Activated T-cell treated with anti-CD3 and anti-CD28 coated beads, Interleukin-2, amount 50 U/mL, for 24 hours (primary cell): ENCODE results near the gene EIF4EBP2.
A peak's percentile ranks its signal among the peaks of the same experiment; 100 is the strongest.

ENCODE experiments used
- DNase-seq: peaks from one replicate; pipeline ENCODE4 v3.0.0-alpha.2; 2020
- H3K27ac Mint-ChIP-seq: 2 replicates; pipeline ENCODE4 v1.8.0; 2020; ENCODE audit warnings: mild to moderate bottlenecking, mixed read lengths
- H3K27me3 Mint-ChIP-seq: 2 replicates; pipeline ENCODE4 v1.8.0; 2020; ENCODE audit warnings: mixed read lengths
- H3K36me3 Mint-ChIP-seq: 2 replicates; pipeline ENCODE4 v1.8.0; 2020; ENCODE audit warnings: low read depth, mixed read lengths
- H3K4me1 Mint-ChIP-seq: 2 replicates; pipeline ENCODE4 v1.8.0; 2020; ENCODE audit warnings: low read depth, mixed read lengths
- H3K4me3 Mint-ChIP-seq: 2 replicates; pipeline ENCODE4 v1.8.0; 2020; ENCODE audit warnings: mild to moderate bottlenecking, moderate library complexity, mixed read lengths
- H3K9me3 Mint-ChIP-seq: 2 replicates; pipeline ENCODE4 v1.8.0; 2020; ENCODE audit warnings: mixed read lengths

The EIF4EBP2 gene

GRCh38 chr10:70457759-70458305, 53.9 kb downstream of the EIF4EBP2 start:
- no peaks in the 10 kb centered on the region for H3K9me3 Mint-ChIP-seq
- H3K36me3 Mint-ChIP-seq: no peaks in the 10 kb centered on the region
- peaks cover 9% of the 10 kb centered on the region for H3K4me1 Mint-ChIP-seq
- DNase-seq: no peak
- peaks cover 52% of the 10 kb centered on the region for H3K27me3 Mint-ChIP-seq
- no peak overlapping the region for H3K27ac Mint-ChIP-seq
- H3K4me3 Mint-ChIP-seq: no peak overlapping the region

GRCh38 chr10:70458329-70459060, 54.5 kb downstream of the EIF4EBP2 start:
- peak; percentile 70 for DNase-seq
- H3K9me3 Mint-ChIP-seq: no peaks in the 10 kb centered on the region
- H3K4me1 Mint-ChIP-seq: peaks cover 9% of the 10 kb centered on the region
- H3K27ac Mint-ChIP-seq: no peak overlapping the region
- peak overlapping the region; percentile 38 for H3K4me3 Mint-ChIP-seq
- peaks cover 52% of the 10 kb centered on the region for H3K27me3 Mint-ChIP-seq
- H3K36me3 Mint-ChIP-seq: no peaks in the 10 kb centered on the region

GRCh38 chr10:70459061-70459773, 55.3 kb downstream of the EIF4EBP2 start:
- H3K9me3 Mint-ChIP-seq: no peaks in the 10 kb centered on the region
- H3K4me1 Mint-ChIP-seq: peaks cover 9% of the 10 kb centered on the region
- H3K36me3 Mint-ChIP-seq: no peaks in the 10 kb centered on the region
- H3K27me3 Mint-ChIP-seq: peaks cover 52% of the 10 kb centered on the region
- DNase-seq: no peak
- no peak overlapping the region for H3K27ac Mint-ChIP-seq
- H3K4me3 Mint-ChIP-seq: no peak overlapping the region

GRCh38 chr10:70459774-70460490, 56.0 kb downstream of the EIF4EBP2 start:
- H3K36me3 Mint-ChIP-seq: no peaks in the 10 kb centered on the region
- DNase-seq: no peak
- H3K27ac Mint-ChIP-seq: no peak overlapping the region
- H3K4me3 Mint-ChIP-seq: no peak overlapping the region
- peaks cover 9% of the 10 kb centered on the region for H3K4me1 Mint-ChIP-seq
- H3K9me3 Mint-ChIP-seq: no peaks in the 10 kb centered on the region
- peaks cover 52% of the 10 kb centered on the region for H3K27me3 Mint-ChIP-seq

GRCh38 chr10:70461397-70462348, 57.7 kb downstream of the EIF4EBP2 start:
- Mint-ChIP-seq H3K27me3 (peaks cover 40% of the 10 kb centered on the region), H3K9me3 (no peaks in the 10 kb centered on the region), H3K36me3 (no peaks in the 10 kb centered on the region), H3K4me1 (peaks cover 9% of the 10 kb centered on the region), H3K4me3 (no peak overlapping the region), H3K27ac (no peak overlapping the region)
- peak; percentile 64 for DNase-seq

- Mint-ChIP-seq H3K27ac (no peak overlapping the region), H3K27me3 (peaks cover 32% of the 10 kb centered on the region), H3K4me3 (no peak overlapping the region), H3K9me3 (no peaks in the 10 kb centered on the region), H3K4me1 (peaks cover 9% of the 10 kb centered on the region), H3K36me3 (no peaks in the 10 kb centered on the region)
- no peak for DNase-seq
Observed at GRCh38 chr10:70462349-70462984, 58.5 kb downstream of the EIF4EBP2 start.

GRCh38 chr10:70465278-70465677, 61.3 kb downstream of the EIF4EBP2 start:
- Mint-ChIP-seq H3K9me3 (no peaks in the 10 kb centered on the region), H3K27me3 (peaks cover 9% of the 10 kb centered on the region), H3K36me3 (no peaks in the 10 kb centered on the region), H3K4me1 (peaks cover 2% of the 10 kb centered on the region), H3K27ac (no peak overlapping the region), H3K4me3 (no peak overlapping the region)
- DNase-seq: no peak

GRCh38 chr10:70465832-70466231, 61.9 kb downstream of the EIF4EBP2 start:
- H3K9me3 Mint-ChIP-seq: no peaks in the 10 kb centered on the region
- peaks cover 5% of the 10 kb centered on the region for H3K27me3 Mint-ChIP-seq
- DNase-seq: no peak
- H3K4me1 Mint-ChIP-seq: peaks cover 2% of the 10 kb centered on the region
- H3K4me3 Mint-ChIP-seq: no peak overlapping the region
- H3K36me3 Mint-ChIP-seq: no peaks in the 10 kb centered on the region
- no peak overlapping the region for H3K27ac Mint-ChIP-seq

- H3K36me3 Mint-ChIP-seq: no peaks in the 10 kb centered on the region
- H3K4me1 Mint-ChIP-seq: peaks cover 2% of the 10 kb centered on the region
- H3K27me3 Mint-ChIP-seq: no peaks in the 10 kb centered on the region
- H3K27ac Mint-ChIP-seq: no peak overlapping the region
- no peaks in the 10 kb centered on the region for H3K9me3 Mint-ChIP-seq
- DNase-seq: no peak
- H3K4me3 Mint-ChIP-seq: no peak overlapping the region
Observed at GRCh38 chr10:70466951-70467350, 63.0 kb downstream of the EIF4EBP2 start.

GRCh38 chr10:70472799-70473454, 69.0 kb downstream of the EIF4EBP2 start:
- H3K27me3 Mint-ChIP-seq: peaks cover 33% of the 10 kb centered on the region
- H3K27ac Mint-ChIP-seq: no peak overlapping the region
- DNase-seq: no peak
- H3K9me3 Mint-ChIP-seq: no peaks in the 10 kb centered on the region
- H3K4me1 Mint-ChIP-seq: peaks cover 29% of the 10 kb centered on the region
- no peak overlapping the region for H3K4me3 Mint-ChIP-seq
- no peaks in the 10 kb centered on the region for H3K36me3 Mint-ChIP-seq

GRCh38 chr10:70474780-70475179, 70.8 kb downstream of the EIF4EBP2 start:
- Mint-ChIP-seq H3K27me3 (peaks cover 41% of the 10 kb centered on the region), H3K36me3 (no peaks in the 10 kb centered on the region), H3K27ac (no peak overlapping the region), H3K4me3 (no peak overlapping the region), H3K4me1 (peaks cover 39% of the 10 kb centered on the region), H3K9me3 (no peaks in the 10 kb centered on the region)
- no peak for DNase-seq

GRCh38 chr10:70475661-70476060, 71.7 kb downstream of the EIF4EBP2 start:
- no peak overlapping the region for H3K27ac Mint-ChIP-seq
- no peaks in the 10 kb centered on the region for H3K9me3 Mint-ChIP-seq
- no peak overlapping the region for H3K4me3 Mint-ChIP-seq
- H3K4me1 Mint-ChIP-seq: peaks cover 47% of the 10 kb centered on the region
- no peaks in the 10 kb centered on the region for H3K36me3 Mint-ChIP-seq
- DNase-seq: no peak
- H3K27me3 Mint-ChIP-seq: peaks cover 49% of the 10 kb centered on the region
